Heart left ventricle (tissue), 13 donors: ENCODE data around the gene NTM.

ENCODE experiments used
- CTCF ChIP-seq, 12 donors: fragments of 200-600 bp; sonication (generic) in 4 of 12; IDR thresholded peaks; one replicate each; pipeline versions ENCODE4 v1.5.0 to v1.8.0; 2018 to 2022; ENCODE audit warnings: antibody characterized with exemption in 12 of 12, mild to moderate bottlenecking in 5 of 12
- POLR2A ChIP-seq, 2 donors: fragments of 450-650 bp; IDR thresholded peaks; one replicate each; pipeline ENCODE4 v1.6.1; 2017; ENCODE audit warnings: antibody characterized with exemption in 2 of 2, mild to moderate bottlenecking in 2 of 2, moderate library complexity in 2 of 2
- donor health status: ischemic (EF 13 %, LVEDD 7.1; RV severe dilation, severe dysfunction).
- donor health status: DM: no; HTN: yes; CAD: no.
- donor health status: DM: no; HTN: no; CAD: no.
- donor health status: ischemic (EF 25% LVEDD 6.9; RV normal size, moderate dysfunction).
- donor health status: ischemic (EF 25% LVEDD 5.7; RV mildly dilated, moderate dysfunction).
- donor health status: ischemic (EF 35%, LVEDD 5.7; RV mildly dilated, moderate dysfunction).
- donor health status: nonischemic (EF 11% LVEDD 7.7; RV severe dilation, severe dysfunction).
- donor health status: DM: yes; HTN: yes; CAD: no.
- donor health status: PGD.
- donor health status: ischemic (EF 29% LVEDD 5.4; RV normal size, mild dysfunction).
- donor health status: nonischemic (EF 23%, LVEDD 6.1; RV moderate dilation, normal function).

GRCh38 chr11:131857246-131857645 is 486.8 kb downstream of the NTM start:
- TF ChIP-seq POLR2A (IDR thresholded peaks at IDR 0.05) (no peak), CTCF (IDR thresholded peaks at IDR 0.05) (no peak)
